Upper lobe of left lung (tissue), 6 donors: ENCODE data around the gene BMP8B. TPM values are rescaled to one million over a fixed set of nuclear protein-coding genes. Genes with fewer than 3 reads are reported as not detected.
"Not testable (repeated sequence)": the region's sequence is repeated elsewhere in the genome, so short reads cannot be mapped to it uniquely, and the experiment has no call there.

Experiments
- ATAC-seq, 2 donors: fragments of 200-7000 bp; cut with Tn5 transposase; one replicate each; pipeline ENCODE4 v1.9.1; 2022; ENCODE audit warnings: mild to moderate bottlenecking in 2 of 2, moderate library complexity in 2 of 2; ENCODE audit not compliant: low FRiP score in 2 of 2
- DNase-seq, 2 donors: peaks; one replicate each; pipeline ENCODE4 v3.0.0-alpha.2; 2019 to 2020
- H3K27ac ChIP-seq, 4 donors: fragments of 200-600 bp; sonication (generic); one replicate each; pipeline ENCODE4 v1.5.1; 2016 to 2019
- H3K27me3 ChIP-seq, 4 donors: fragments of 200-600 bp; sonication (generic); one replicate each; pipeline ENCODE4 v1.5.1; 2017 to 2019
- H3K36me3 ChIP-seq, 4 donors: fragments of 200-600 bp; sonication (generic); one replicate each; pipeline ENCODE4 v1.5.1; 2016 to 2019
- H3K4me1 ChIP-seq, 4 donors: fragments of 200-600 bp; sonication (generic); one replicate each; pipeline ENCODE4 v1.5.1; 2018 to 2019
- H3K4me3 ChIP-seq, 4 donors: fragments of 200-600 bp; sonication (generic); one replicate each; pipeline ENCODE4 v1.5.1; 2017 to 2019; ENCODE audit warnings: mild to moderate bottlenecking in 2 of 4, moderate library complexity in 1 of 4
- H3K9me3 ChIP-seq, 4 donors: fragments of 200-600 bp; sonication (generic); one replicate each; pipeline ENCODE4 v1.5.1; 2018 to 2019
- EP300 ChIP-seq, 4 donors: sonication (generic); formaldehyde crosslinking; IDR thresholded peaks; one replicate each; pipeline ENCODE4 v1.5.1; 2017; ENCODE audit warnings: antibody characterized with exemption in 4 of 4, control low read depth in 2 of 4
- POLR2A ChIP-seq, 4 donors: fragments of 450-650 bp; IDR thresholded peaks; one replicate each; pipeline ENCODE4 v1.5.1; 2016 to 2017; ENCODE audit warnings: antibody characterized with exemption in 4 of 4, mild to moderate bottlenecking in 2 of 4
- POLR2AphosphoS5 ChIP-seq, 2 donors: sonication (generic); formaldehyde crosslinking; IDR thresholded peaks; one replicate each; pipeline ENCODE4 v1.5.1; 2017; ENCODE audit warnings: antibody characterized with exemption in 2 of 2
- WGBS, 2 donors: methylation state at CpG; one replicate each; pipeline ENCODE4 v1.1.5; 2017 to 2018; 5-methylcytosine and 5-hydroxymethylcytosine counted together
- total RNA-seq, 6 donors: library from RNA; depleted of rRNA in 4 of 6; stranded (reverse); fragments of >200 nt in 4 of 6; gene quantifications; one replicate each; pipeline versions ENCODE4 v1.1.0 to v1.2.1, GENCODE V29; 2016 to 2021
- TF ChIP-seq, protein P1 (sequence below), 6 experiments: fragments of 450-650 bp in 4 of 6; fragments of 200-600 bp in 2 of 6; sonication (generic) in 2 of 6; IDR thresholded peaks; one replicate each; pipeline ENCODE4 v1.5.1; 2016 to 2019; ENCODE audit warnings: antibody characterized with exemption in 6 of 6
- donor health status: DM: no; HTN: no; CAD: no; lungs with moderate emphysema.
- donor health status: DM: no; HTN: yes; CAD: no; lungs with severe emphysema.

The BMP8B gene
- total RNA-seq, 6 donors from 2014 or later = 1.2 to 5.2 (median 2.3) TPM

DNA sequence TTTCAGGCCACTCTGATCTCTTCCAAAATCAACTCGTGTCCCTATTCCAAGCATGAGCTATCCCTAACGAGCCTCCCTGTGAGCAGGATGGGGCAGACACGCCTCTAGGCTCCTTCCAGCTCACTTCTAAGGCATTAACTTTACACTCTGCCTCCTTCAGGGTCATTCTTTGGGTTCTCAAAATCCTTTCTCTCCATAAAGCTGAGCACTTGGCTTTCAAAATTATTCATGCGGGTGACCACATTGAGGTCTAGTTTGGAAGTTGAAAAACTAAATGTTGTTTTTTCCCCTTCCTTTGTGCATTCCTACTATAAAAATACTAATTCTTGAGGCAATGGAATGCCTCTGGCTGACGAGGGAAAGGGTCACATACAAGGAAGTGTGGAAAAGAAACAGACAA is 33.5 kb upstream of the BMP8B start:
- WGBS, 2 donors = 68 to 69% methylated on average over 5 of the region's 5 CpGs

GRCh38 chr1:39819091-39819812 is 30.6 kb upstream of the BMP8B start:
- DNase-seq (peak in 1 of 2 donors; percentile 79), ATAC-seq (no peak)
- no peaks in the 10 kb centered on the region for H3K27me3 ChIP-seq
- no peak for TF ChIP-seq POLR2AphosphoS5 (IDR thresholded peaks at IDR 0.05)
- TF ChIP-seq EP300 (IDR thresholded peaks at IDR 0.05) = no peak
- no peak for TF ChIP-seq POLR2A (IDR thresholded peaks at IDR 0.05)
- TF ChIP-seq, protein P1, sequence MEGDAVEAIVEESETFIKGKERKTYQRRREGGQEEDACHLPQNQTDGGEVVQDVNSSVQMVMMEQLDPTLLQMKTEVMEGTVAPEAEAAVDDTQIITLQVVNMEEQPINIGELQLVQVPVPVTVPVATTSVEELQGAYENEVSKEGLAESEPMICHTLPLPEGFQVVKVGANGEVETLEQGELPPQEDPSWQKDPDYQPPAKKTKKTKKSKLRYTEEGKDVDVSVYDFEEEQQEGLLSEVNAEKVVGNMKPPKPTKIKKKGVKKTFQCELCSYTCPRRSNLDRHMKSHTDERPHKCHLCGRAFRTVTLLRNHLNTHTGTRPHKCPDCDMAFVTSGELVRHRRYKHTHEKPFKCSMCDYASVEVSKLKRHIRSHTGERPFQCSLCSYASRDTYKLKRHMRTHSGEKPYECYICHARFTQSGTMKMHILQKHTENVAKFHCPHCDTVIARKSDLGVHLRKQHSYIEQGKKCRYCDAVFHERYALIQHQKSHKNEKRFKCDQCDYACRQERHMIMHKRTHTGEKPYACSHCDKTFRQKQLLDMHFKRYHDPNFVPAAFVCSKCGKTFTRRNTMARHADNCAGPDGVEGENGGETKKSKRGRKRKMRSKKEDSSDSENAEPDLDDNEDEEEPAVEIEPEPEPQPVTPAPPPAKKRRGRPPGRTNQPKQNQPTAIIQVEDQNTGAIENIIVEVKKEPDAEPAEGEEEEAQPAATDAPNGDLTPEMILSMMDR (IDR thresholded peaks at IDR 0.05) = no peak
- H3K36me3 ChIP-seq = no peaks in the 10 kb centered on the region
- H3K4me3 ChIP-seq = no peak overlapping the region
- no peaks in the 10 kb centered on the region for H3K9me3 ChIP-seq
- H3K27ac ChIP-seq = no peak overlapping the region
- H3K4me1 ChIP-seq = peaks cover 0 to 6% (median 0%) of the 10 kb centered on the region in 4 donors
- 74 to 76% methylated on average over 6 to 22 of the region's 22 CpGs for WGBS, 2 donors

More for the DNA sequence above, 33.5 kb upstream of the BMP8B start:
- ATAC-seq (no peak), DNase-seq (no peak)
- Histone ChIP-seq H3K4me3 (no peak overlapping the region), H3K27me3 (no peaks in the 10 kb centered on the region), H3K9me3 (no peaks in the 10 kb centered on the region), H3K27ac (no peak overlapping the region), H3K36me3 (no peaks in the 10 kb centered on the region), H3K4me1 (no peaks in the 10 kb centered on the region)
- no peak for TF ChIP-seq POLR2A (IDR thresholded peaks at IDR 0.05)
- TF ChIP-seq POLR2AphosphoS5 (IDR thresholded peaks at IDR 0.05) = no peak
- TF ChIP-seq, protein P1 (IDR thresholded peaks at IDR 0.05) = no peak
- no peak for TF ChIP-seq EP300 (IDR thresholded peaks at IDR 0.05)

DNA sequence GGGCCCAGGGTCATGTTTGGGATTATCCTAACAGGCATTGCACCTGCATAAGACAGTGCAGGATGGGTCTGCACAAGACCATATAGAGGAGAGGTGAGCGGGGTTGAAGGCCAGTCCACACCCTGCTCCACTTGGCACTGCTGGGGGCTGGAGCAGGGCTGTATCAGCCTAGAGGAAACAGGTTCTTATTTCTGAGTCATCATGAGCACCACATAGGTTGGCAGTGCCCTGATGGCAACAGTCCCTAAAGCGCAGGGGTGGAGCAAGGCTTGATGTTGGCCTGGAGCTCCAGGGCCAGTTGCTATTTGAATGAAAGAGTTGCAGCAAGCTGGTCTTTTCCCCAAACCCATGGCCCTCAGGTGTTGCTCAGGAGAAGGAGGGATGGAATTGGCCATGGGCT is 29.8 kb upstream of the BMP8B start:
- no peak for ATAC-seq

GRCh38 chr1:39817091-39817932 is 28.6 kb upstream of the BMP8B start:
- not testable (repeated sequence) for H3K9me3 ChIP-seq, H3K27ac ChIP-seq, H3K27me3 ChIP-seq, H3K4me1 ChIP-seq, H3K36me3 ChIP-seq
- DNase-seq = peak in 1 of 2 donors; percentile 73
- TF ChIP-seq, protein P1 (IDR thresholded peaks at IDR 0.05) = peak in 2 of 6 experiments; percentile 5 to 19
- H3K4me3 ChIP-seq = peak overlapping the region in 1 of 4 donors; percentile 3
- peak; percentile 64 to 83 for ATAC-seq
- 54 to 57% methylated on average over 9 to 18 of the region's 24 CpGs for WGBS, 2 donors

More for the DNA sequence above, 29.8 kb upstream of the BMP8B start:
- Histone ChIP-seq H3K9me3 (no peaks in the 10 kb centered on the region), H3K27ac (no peak overlapping the region), H3K4me1 (peaks cover 0 to 6% (median 0%) of the 10 kb centered on the region in 4 donors), H3K36me3 (no peaks in the 10 kb centered on the region), H3K4me3 (no peak overlapping the region), H3K27me3 (no peaks in the 10 kb centered on the region)
- WGBS, 2 donors = 85 to 100% methylated on average over 2 of the region's 2 CpGs
- DNase-seq = no peak
- TF ChIP-seq, protein P1 (IDR thresholded peaks at IDR 0.05) = no peak
- TF ChIP-seq EP300 (IDR thresholded peaks at IDR 0.05) = no peak
- TF ChIP-seq POLR2AphosphoS5 (IDR thresholded peaks at IDR 0.05) = no peak
- no peak for TF ChIP-seq POLR2A (IDR thresholded peaks at IDR 0.05)
